Subcutaneous adipose tissue (tissue), 4 donors: Measurements from ENCODE around the gene SCP2. TPM values are rescaled to one million over a fixed set of nuclear protein-coding genes. Genes with fewer than 3 reads are reported as not detected.

Experiments
- CTCF ChIP-seq: fragments of 450-650 bp; IDR thresholded peaks from one replicate; pipeline ENCODE4 v1.5.1; 2016; ENCODE audit warnings: low read depth, mild to moderate bottlenecking, control low read depth, antibody characterized with exemption, moderate library complexity
- total RNA-seq, 4 donors: library from RNA; depleted of rRNA; stranded (reverse); fragments of >200 nt; gene quantifications; one replicate each; pipeline ENCODE4 v1.1.0, GENCODE V29; 2016

The SCP2 gene
- total RNA-seq, 4 donors from 2014 or later, result 152 to 223 (median 170) TPM

- TF ChIP-seq CTCF, result no peak
Measured at GRCh38 chr1:53066891-53067738, 140.0 kb downstream of the SCP2 start.

- TF ChIP-seq CTCF, result no peak
Measured at GRCh38 chr1:53067886-53068285, 140.8 kb downstream of the SCP2 start.

- TF ChIP-seq CTCF, result no peak
Measured at GRCh38 chr1:53068314-53069099, 141.4 kb downstream of the SCP2 start.

GRCh38 chr1:53069265-53069662 lies 142.2 kb downstream of the SCP2 start:
- TF ChIP-seq CTCF, result no peak

GRCh38 chr1:53069663-53070327 lies 142.7 kb downstream of the SCP2 start:
- no peak for TF ChIP-seq CTCF

GRCh38 chr1:53070621-53071020 lies 143.5 kb downstream of the SCP2 start:
- no peak for TF ChIP-seq CTCF
